GM12865 (cell line): ENCODE data around the gene EMP3.

Experiments
- DNase-seq: peaks from one replicate; pipeline ENCODE4 v3.0.0; 2010; ENCODE audit warnings: low read depth
- H3K4me3 ChIP-seq: 2 replicates; pipeline ENCODE4 v1.5.1; 2011; ENCODE audit warnings: mild to moderate bottlenecking, low read depth, low read length, control low read depth
- TF ChIP-seq, protein P1 (sequence below): IDR thresholded peaks from 2 replicates; pipeline ENCODE4 v1.5.1; 2011; ENCODE audit warnings: low read length, control low read depth, low read depth, inconsistent platforms; ENCODE audit not compliant: insufficient read depth; ENCODE audit errors: missing control alignments

EMP3 gene

DNA sequence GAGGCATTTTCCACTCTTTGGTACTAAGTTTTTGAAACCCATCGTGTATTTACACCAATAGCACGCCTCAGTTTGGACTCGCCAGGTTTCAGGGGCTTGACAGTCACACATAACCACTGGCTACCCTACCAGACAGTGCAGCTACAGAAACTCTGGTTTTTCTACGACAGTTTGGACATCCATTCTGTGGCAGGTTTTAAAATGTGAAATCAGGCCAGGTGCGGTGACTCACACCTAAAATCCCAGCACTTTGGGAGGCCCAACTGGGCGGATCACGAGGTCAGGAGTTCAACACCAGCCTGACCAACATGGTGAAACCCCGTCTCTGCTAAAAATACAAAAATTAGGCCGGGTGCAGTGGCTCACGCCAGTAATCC is 52.8 kb downstream of the EMP3 start:
- DNase-seq = no peak
- no peak overlapping the region for H3K4me3 ChIP-seq
- TF ChIP-seq, protein P1, sequence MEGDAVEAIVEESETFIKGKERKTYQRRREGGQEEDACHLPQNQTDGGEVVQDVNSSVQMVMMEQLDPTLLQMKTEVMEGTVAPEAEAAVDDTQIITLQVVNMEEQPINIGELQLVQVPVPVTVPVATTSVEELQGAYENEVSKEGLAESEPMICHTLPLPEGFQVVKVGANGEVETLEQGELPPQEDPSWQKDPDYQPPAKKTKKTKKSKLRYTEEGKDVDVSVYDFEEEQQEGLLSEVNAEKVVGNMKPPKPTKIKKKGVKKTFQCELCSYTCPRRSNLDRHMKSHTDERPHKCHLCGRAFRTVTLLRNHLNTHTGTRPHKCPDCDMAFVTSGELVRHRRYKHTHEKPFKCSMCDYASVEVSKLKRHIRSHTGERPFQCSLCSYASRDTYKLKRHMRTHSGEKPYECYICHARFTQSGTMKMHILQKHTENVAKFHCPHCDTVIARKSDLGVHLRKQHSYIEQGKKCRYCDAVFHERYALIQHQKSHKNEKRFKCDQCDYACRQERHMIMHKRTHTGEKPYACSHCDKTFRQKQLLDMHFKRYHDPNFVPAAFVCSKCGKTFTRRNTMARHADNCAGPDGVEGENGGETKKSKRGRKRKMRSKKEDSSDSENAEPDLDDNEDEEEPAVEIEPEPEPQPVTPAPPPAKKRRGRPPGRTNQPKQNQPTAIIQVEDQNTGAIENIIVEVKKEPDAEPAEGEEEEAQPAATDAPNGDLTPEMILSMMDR = no peak

DNA sequence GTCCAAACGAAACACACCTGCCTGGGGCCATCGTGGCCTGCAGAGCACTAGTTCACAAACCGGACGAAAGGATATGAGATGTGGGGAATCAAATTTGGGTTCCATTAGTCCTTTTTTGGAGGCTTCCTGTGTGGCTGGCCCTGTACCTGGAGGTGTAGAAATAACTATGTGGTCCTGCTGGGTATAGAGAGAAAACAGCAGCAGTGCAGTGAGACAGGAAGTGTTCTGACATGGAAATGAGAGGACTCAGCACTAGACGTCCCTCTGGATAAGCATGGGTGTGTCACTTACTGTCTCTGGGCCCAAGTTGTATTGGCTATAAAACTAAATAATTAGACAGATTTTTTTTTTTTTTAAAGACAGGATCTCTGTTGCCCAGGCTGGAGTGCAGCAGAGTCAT is 53.7 kb downstream of the EMP3 start:
- TF ChIP-seq, protein P1 = no peak
- no peak overlapping the region for H3K4me3 ChIP-seq

More for the DNA sequence above, 53.7 kb downstream of the EMP3 start:
- DNase-seq = no peak
